Lower lobe of right lung (tissue), 2 donors: ENCODE results near the gene C3orf70. TPM values are rescaled to one million over a fixed set of nuclear protein-coding genes. Genes with fewer than 3 reads are reported as not detected.

Experiments
- ATAC-seq, 2 donors: fragments of 200-7000 bp; cut with Tn5 transposase; one replicate each; pipeline ENCODE4 v1.9.1; 2020 to 2022; ENCODE audit warnings: mild to moderate bottlenecking in 2 of 2, moderate library complexity in 2 of 2
- DNase-seq: peaks from one replicate; pipeline ENCODE4 v3.0.0-alpha.2; 2020
- H3K27ac ChIP-seq: fragments of 200-600 bp; one replicate; pipeline ENCODE4 v1.8.0; 2022
- H3K27me3 ChIP-seq: fragments of 200-600 bp; one replicate; pipeline ENCODE4 v1.8.0; 2022; ENCODE audit warnings: low read depth
- H3K36me3 ChIP-seq: fragments of 200-600 bp; one replicate; pipeline ENCODE4 v1.8.0; 2022; ENCODE audit warnings: mild to moderate bottlenecking
- H3K4me1 ChIP-seq: fragments of 200-600 bp; one replicate; pipeline ENCODE4 v1.8.0; 2022
- H3K4me3 ChIP-seq: fragments of 200-600 bp; one replicate; pipeline ENCODE4 v1.8.0; 2022; ENCODE audit warnings: mild to moderate bottlenecking
- H3K9me3 ChIP-seq: fragments of 200-600 bp; one replicate; pipeline ENCODE4 v1.8.0; 2022
- CTCF ChIP-seq: fragments of 200-600 bp; IDR thresholded peaks from one replicate; pipeline ENCODE4 v1.8.0; 2022; ENCODE audit warnings: antibody characterized with exemption, mild to moderate bottlenecking
- intact Hi-C: fragments of 100-400 bp; cut with DNase I; formaldehyde crosslinking; loops from one replicate; pipeline ENCODE4 v1.11.0; 2022
- total RNA-seq: library from RNA; stranded (reverse); fragmentation: NEBNext Ultra II Directional; extraction: Animal tissue kit (Norgen Biotek cat#: 25700); gene quantifications from one replicate; pipeline ENCODE4 v1.2.1, GENCODE V29; 2021
- donor health status: DM: no; HTN: yes; CAD: no; lungs with severe emphysema.

The C3orf70 gene
- total RNA-seq, 1 donor from 2014 or later, result 3.2 TPM

GRCh38 chr3:185066251-185066650 is 86.6 kb downstream of the C3orf70 start:
- intact Hi-C loops, result no loop called here
- no peak for ATAC-seq
- no peak for TF ChIP-seq CTCF

GRCh38 chr3:185065059-185065458 is 87.8 kb downstream of the C3orf70 start:
- DNase-seq (no peak), ATAC-seq (no peak)
- intact Hi-C loops, result no loop called here
- no peaks in the 10 kb centered on the region for H3K36me3 ChIP-seq
- H3K4me1 ChIP-seq, result no peaks in the 10 kb centered on the region
- no peak overlapping the region for H3K4me3 ChIP-seq
- no peak for TF ChIP-seq CTCF
- no peak overlapping the region for H3K27ac ChIP-seq
- no peaks in the 10 kb centered on the region for H3K9me3 ChIP-seq
- H3K27me3 ChIP-seq, result no peaks in the 10 kb centered on the region

More at GRCh38 chr3:185066251-185066650, 86.6 kb downstream of the C3orf70 start:
- no peak for DNase-seq
- no peaks in the 10 kb centered on the region for H3K36me3 ChIP-seq
- H3K4me1 ChIP-seq, result no peaks in the 10 kb centered on the region
- H3K4me3 ChIP-seq, result no peak overlapping the region
- no peaks in the 10 kb centered on the region for H3K27me3 ChIP-seq
- H3K27ac ChIP-seq, result no peak overlapping the region
- H3K9me3 ChIP-seq, result no peaks in the 10 kb centered on the region

- DNase-seq, result no peak
- TF ChIP-seq CTCF, result no peak
- no peak for ATAC-seq
- Histone ChIP-seq H3K4me1 (no peaks in the 10 kb centered on the region), H3K4me3 (no peak overlapping the region), H3K27me3 (no peaks in the 10 kb centered on the region), H3K27ac (no peak overlapping the region), H3K9me3 (no peaks in the 10 kb centered on the region), H3K36me3 (no peaks in the 10 kb centered on the region)
- intact Hi-C loops, result no loop called here
Observed at GRCh38 chr3:185063431-185063830, 89.4 kb downstream of the C3orf70 start.

DNA sequence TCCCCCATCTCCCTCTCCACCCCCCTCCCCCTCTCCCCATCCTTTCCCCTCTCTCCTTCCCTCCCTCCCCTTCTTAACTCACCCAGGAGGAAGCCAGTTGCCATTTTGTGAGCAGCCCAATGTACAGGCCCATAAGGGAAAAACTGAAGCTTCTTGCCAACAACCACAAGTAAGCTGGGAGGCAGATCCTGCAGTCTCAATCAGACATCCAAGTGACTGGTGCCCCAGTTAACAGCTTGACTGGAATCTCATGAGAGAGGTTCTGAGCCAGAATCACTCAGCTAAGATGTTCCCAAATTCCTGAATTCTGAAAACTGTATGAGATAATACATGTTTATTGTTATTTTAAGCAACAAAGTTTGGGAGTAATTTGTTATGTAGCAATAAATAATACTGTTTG is 90.7 kb downstream of the C3orf70 start:
- ATAC-seq (no peak), DNase-seq (no peak)
- H3K4me1 ChIP-seq, result no peaks in the 10 kb centered on the region

DNA sequence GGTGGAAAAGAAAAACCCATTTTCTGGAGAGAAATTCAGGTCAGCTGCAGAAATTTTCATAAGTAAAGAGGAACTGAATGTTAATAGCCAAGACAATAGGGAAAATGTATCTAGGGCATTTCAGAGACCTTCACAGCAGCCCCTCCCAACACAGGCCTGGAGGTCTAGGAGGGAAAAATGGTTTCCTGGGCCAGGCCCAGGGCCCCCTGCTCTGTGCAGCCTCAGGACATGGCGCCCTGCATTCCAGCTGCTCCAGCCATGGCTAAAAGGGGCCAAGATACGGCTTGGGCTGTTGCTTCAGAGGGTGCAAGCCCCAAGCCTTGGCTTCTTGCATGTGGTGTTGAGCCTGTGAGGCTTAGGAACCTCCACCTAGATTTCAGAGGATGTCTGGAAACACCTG is 92.2 kb downstream of the C3orf70 start:
- H3K9me3 ChIP-seq, result peaks cover 21% of the 10 kb centered on the region
- H3K4me1 ChIP-seq, result no peaks in the 10 kb centered on the region
- ATAC-seq, result no peak
- no peak for TF ChIP-seq CTCF
- H3K27me3 ChIP-seq, result no peaks in the 10 kb centered on the region
- intact Hi-C loops, result no loop called here
- no peaks in the 10 kb centered on the region for H3K36me3 ChIP-seq
- no peak overlapping the region for H3K27ac ChIP-seq
- H3K4me3 ChIP-seq, result no peak overlapping the region
- no peak for DNase-seq

More for the DNA sequence above, 90.7 kb downstream of the C3orf70 start:
- H3K9me3 ChIP-seq, result peaks cover 7% of the 10 kb centered on the region
- no peak overlapping the region for H3K27ac ChIP-seq
- no peaks in the 10 kb centered on the region for H3K36me3 ChIP-seq
- H3K4me3 ChIP-seq, result no peak overlapping the region
- intact Hi-C loops, result no loop called here
- no peaks in the 10 kb centered on the region for H3K27me3 ChIP-seq
- no peak for TF ChIP-seq CTCF

DNA sequence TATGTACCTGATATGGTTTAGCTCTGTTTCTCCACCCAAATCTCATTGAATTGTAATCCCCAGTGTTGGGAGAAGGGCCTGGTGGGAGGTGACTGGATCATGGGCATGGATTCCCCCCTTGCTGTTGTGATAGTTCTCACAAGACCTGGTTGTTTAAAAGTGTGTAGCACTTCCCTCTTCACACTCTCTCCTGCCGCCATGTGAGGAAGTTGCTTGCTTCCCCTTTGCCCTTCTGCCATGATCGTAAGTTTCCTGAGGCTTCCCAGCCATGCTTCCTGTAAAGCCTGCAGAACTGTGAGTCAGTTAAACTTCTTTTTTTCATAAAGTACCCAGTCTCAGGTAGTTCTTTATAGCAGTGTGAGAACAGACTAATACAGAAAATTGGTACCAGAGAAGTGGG is 93.1 kb downstream of the C3orf70 start:
- no peak overlapping the region for H3K27ac ChIP-seq
- ATAC-seq (no peak), DNase-seq (no peak)
- H3K9me3 ChIP-seq, result peaks cover 21% of the 10 kb centered on the region
- H3K4me3 ChIP-seq, result no peak overlapping the region
- H3K36me3 ChIP-seq, result no peaks in the 10 kb centered on the region
- TF ChIP-seq CTCF, result no peak
- H3K27me3 ChIP-seq, result no peaks in the 10 kb centered on the region
- intact Hi-C loops, result no loop called here
- H3K4me1 ChIP-seq, result no peaks in the 10 kb centered on the region
